ENCODE results near the gene DNM3.
A peak's percentile ranks its signal among the peaks of the same experiment; 100 is the strongest.
"Not testable (repeated sequence)": the region's sequence is repeated elsewhere in the genome, so short reads cannot be mapped to it uniquely, and the experiment has no call there.

The DNM3 gene

DNA sequence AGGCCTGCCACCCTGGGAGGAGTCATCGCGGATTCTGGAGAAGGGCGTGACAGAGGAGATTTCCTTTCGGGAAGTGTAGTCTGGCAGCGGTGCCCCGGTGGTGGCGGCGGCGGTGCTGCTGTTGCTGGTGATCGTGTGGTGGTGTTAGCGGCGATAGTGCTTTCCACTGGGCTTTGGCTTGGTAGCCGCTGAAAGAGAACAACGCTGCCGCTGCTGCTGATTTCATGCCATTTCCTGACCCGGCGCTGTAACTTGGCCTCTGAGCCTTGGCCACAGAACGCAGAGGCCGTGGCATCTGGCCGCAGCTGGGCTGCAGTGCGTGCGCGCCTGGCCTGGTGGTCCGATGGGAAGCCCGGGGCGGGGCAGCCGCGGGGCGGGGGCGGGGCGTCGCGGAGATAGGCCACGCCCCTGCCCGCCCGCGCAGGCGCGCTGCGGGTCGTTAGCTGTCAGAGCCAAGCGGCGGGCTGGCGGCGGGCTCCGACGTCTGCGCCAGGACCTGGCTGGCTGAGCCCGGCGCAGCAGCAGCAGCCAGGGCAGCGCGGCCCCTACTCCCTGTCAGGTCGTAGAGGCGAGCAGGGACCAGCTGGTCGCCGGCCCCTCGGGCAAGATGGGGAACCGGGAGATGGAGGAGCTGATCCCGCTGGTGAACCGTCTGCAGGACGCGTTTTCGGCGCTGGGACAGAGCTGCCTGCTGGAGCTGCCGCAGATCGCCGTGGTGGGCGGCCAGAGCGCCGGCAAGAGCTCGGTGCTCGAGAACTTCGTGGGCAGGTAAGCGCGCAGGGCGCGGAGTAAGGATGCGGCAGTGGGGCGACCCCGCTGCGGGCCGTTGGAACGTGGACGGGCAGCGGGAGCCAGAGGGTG lies at the start of gene DNM3:
DNM3 (plus strand) TSS at position 449 of the 861 bp plus-strand sequence; CDS start at position 608, 159 bp downstream.
- no peak for DNase-seq (ENCODE audit: low read depth, low spot score)
- H3K4me3 ChIP-seq: peak within 1 kb of the TSS; percentile 92

DNA sequence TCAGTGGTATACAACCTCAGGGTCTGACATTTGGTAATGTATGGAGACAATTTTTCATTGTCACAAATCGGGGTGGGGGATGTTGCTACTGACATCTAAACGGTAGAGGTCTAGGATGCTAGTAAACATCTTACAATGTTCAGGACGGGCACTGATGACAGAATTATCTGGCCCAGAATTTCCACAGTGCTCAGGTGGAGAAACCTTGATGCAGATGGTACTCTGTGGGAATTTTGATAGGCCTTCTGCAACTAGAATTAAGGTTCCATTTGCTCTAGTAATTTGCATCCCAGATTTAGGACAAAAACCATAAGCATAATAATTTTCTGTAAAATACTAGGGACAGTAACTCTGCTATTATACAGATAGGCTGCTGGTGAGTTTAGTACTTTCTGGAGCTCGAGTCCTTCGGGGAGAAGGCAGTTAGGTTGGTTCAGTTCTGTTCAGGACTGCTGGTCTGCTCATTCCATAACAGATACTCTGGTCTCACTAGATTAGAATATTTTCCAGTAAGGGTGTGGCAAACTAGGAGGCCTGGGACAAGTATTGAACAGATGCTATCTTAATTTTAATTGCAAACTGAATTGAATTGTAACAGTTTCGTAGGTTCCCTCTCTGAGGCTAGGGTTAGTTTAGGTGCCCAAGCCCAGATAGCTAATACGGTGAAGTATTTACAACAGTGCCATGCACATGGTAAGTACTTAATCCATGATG lies 48.5 kb upstream of the DNM3 start:
- Histone ChIP-seq H3K9ac (ENCODE audit: insufficient read length) (no peak overlapping the region), H3K9me3 (ENCODE audit: low read depth, low read length) (no peaks in the 10 kb centered on the region), H3K27ac (no peak overlapping the region), H3K4me3 (no peak overlapping the region), H3K36me3 (ENCODE audit: insufficient read depth, low read length) (peaks cover 88% of the 10 kb centered on the region)
- DNase-seq (ENCODE audit: low read depth, low spot score): no peak
- TF ChIP-seq FOXP2 (optimal IDR thresholded peaks at IDR 0.05; ENCODE audit: control extremely low read depth, extremely low read length, insufficient read depth): no peak
- no peak for TF ChIP-seq EZH2 (IDR thresholded peaks at IDR 0.05)
- TF ChIP-seq POLR2AphosphoS5 (IDR thresholded peaks at IDR 0.05; ENCODE audit: borderline replicate concordance, low read depth, low read length): no peak

More for the DNA sequence above, at the start of gene DNM3:
- Histone ChIP-seq H3K9me3 (ENCODE audit: low read depth, low read length) (no peaks in the 10 kb centered on the region), H3K36me3 (ENCODE audit: insufficient read depth, low read length) (no peaks in the 10 kb centered on the region), H3K9ac (ENCODE audit: insufficient read length) (peak within 1 kb of the TSS; percentile 62), H3K27ac (no peak within 1 kb of the TSS)
- TF ChIP-seq EZH2 (IDR thresholded peaks at IDR 0.05): no peak
- TF ChIP-seq POLR2AphosphoS5 (IDR thresholded peaks at IDR 0.05; ENCODE audit: borderline replicate concordance, low read depth, low read length): peak; percentile 77
- no peak for TF ChIP-seq FOXP2 (optimal IDR thresholded peaks at IDR 0.05; ENCODE audit: control extremely low read depth, extremely low read length, insufficient read depth)

DNA sequence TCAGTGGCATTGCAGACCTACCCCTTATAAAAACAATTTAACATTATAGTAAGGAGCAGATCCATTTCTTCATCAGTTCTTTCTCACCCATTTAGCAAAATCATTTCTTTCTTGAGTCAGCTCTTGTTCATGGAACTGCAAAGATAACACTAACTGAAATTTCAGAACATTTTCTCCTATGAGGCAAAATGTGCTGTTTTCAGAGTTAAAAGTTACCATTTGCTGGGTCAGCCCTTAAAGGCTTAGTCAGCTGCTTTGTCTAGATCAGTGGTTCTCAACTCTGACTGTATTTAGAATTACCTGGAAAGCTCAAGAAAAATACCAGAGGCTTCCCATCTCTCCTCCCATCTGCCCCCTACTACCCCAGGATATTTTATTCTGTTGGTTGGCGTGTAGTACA lies 47.7 kb upstream of the DNM3 start:
- H3K9ac ChIP-seq (ENCODE audit: insufficient read length): no peak overlapping the region
- H3K4me3 ChIP-seq: no peak overlapping the region
- DNase-seq (ENCODE audit: low read depth, low spot score): no peak
- H3K27ac ChIP-seq: no peak overlapping the region
- peaks cover 80% of the 10 kb centered on the region for H3K36me3 ChIP-seq (ENCODE audit: insufficient read depth, low read length)
- TF ChIP-seq EZH2 (IDR thresholded peaks at IDR 0.05) (no peak), POLR2AphosphoS5 (IDR thresholded peaks at IDR 0.05; ENCODE audit: borderline replicate concordance, low read depth, low read length) (no peak), FOXP2 (optimal IDR thresholded peaks at IDR 0.05; ENCODE audit: control extremely low read depth, extremely low read length, insufficient read depth) (no peak)
- H3K9me3 ChIP-seq (ENCODE audit: low read depth, low read length): no peaks in the 10 kb centered on the region

DNA sequence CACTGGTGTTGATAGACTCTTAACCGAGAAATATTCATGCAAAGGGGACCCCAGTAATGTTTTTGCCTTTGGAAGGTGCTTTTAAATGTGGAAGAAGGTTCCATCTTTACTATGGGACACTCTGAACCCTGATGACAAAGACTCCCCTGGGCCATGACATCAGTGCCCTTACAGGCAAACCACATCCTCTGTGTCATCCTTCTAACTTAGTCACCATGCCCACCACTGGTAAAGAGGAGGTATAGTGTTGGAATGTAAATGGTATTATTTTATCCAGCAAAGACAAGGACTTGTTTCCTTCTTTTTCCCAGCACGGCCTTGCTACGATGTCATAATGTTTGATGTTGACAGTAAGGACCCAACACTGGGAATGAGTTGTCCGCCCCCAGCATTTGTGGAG lies 47.2 kb upstream of the DNM3 start:
- Histone ChIP-seq H3K36me3 (ENCODE audit: insufficient read depth, low read length) (peaks cover 75% of the 10 kb centered on the region), H3K27ac (no peak overlapping the region), H3K9ac (ENCODE audit: insufficient read length) (no peak overlapping the region), H3K9me3 (ENCODE audit: low read depth, low read length) (no peaks in the 10 kb centered on the region), H3K4me3 (no peak overlapping the region)
- DNase-seq (ENCODE audit: low read depth, low spot score): no peak
- TF ChIP-seq FOXP2 (optimal IDR thresholded peaks at IDR 0.05; ENCODE audit: control extremely low read depth, extremely low read length, insufficient read depth): no peak
- no peak for TF ChIP-seq EZH2 (IDR thresholded peaks at IDR 0.05)
- no peak for TF ChIP-seq POLR2AphosphoS5 (IDR thresholded peaks at IDR 0.05; ENCODE audit: borderline replicate concordance, low read depth, low read length)

DNA sequence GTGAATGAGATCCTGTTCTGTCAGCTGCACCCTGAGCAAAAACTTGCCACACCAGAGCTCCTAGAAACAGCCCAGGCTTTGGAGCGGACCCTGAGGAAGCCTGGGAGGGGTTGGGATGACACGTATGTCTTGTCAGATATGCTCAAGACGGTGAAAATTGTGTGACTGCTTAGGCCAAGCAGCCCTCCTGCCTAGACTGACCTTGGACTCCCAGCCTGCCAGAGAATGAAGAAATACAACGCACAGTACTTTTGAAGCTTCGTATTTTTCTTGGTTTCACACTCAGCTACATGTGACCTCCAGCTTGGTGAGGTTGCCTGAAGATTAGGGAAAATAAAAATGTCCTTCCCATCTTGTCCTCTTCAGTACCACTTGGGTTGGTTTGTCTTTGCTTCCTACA lies 44.7 kb upstream of the DNM3 start:
- no peak overlapping the region for H3K9ac ChIP-seq (ENCODE audit: insufficient read length)
- TF ChIP-seq POLR2AphosphoS5 (IDR thresholded peaks at IDR 0.05; ENCODE audit: borderline replicate concordance, low read depth, low read length): no peak
- TF ChIP-seq EZH2 (IDR thresholded peaks at IDR 0.05): no peak
- no peak for TF ChIP-seq FOXP2 (optimal IDR thresholded peaks at IDR 0.05; ENCODE audit: control extremely low read depth, extremely low read length, insufficient read depth)
- no peak overlapping the region for H3K4me3 ChIP-seq
- no peaks in the 10 kb centered on the region for H3K9me3 ChIP-seq (ENCODE audit: low read depth, low read length)
- H3K36me3 ChIP-seq (ENCODE audit: insufficient read depth, low read length): peaks cover 52% of the 10 kb centered on the region
- DNase-seq (ENCODE audit: low read depth, low spot score): no peak
- no peak overlapping the region for H3K27ac ChIP-seq

DNA sequence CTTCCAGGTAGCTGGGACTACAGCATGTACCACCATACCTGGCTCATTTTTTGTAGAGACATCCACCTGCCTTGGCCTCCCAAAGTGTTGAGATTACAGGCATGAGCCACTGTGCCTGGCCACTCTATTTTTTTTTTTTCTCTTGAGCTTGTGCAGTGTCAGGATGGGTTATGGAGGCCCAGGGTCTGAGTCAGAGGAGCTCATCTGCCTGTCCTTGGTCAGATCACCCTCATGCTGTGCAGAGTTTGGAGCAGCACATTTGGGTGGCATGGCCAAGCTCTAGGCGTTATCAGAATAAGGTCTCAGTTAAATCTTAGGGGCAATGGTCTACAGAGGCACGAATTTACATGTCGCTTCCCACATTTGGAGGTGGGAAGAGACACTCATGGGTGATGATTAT lies 43.0 kb upstream of the DNM3 start:
- Histone ChIP-seq H3K9me3 (ENCODE audit: low read depth, low read length) (no peaks in the 10 kb centered on the region), H3K36me3 (ENCODE audit: insufficient read depth, low read length) (peaks cover 35% of the 10 kb centered on the region), H3K27ac (no peak overlapping the region), H3K9ac (ENCODE audit: insufficient read length) (no peak overlapping the region), H3K4me3 (no peak overlapping the region)
- DNase-seq (ENCODE audit: low read depth, low spot score): no peak
- TF ChIP-seq POLR2AphosphoS5 (IDR thresholded peaks at IDR 0.05; ENCODE audit: borderline replicate concordance, low read depth, low read length): no peak
- no peak for TF ChIP-seq FOXP2 (optimal IDR thresholded peaks at IDR 0.05; ENCODE audit: control extremely low read depth, extremely low read length, insufficient read depth)
- TF ChIP-seq EZH2 (IDR thresholded peaks at IDR 0.05): no peak

DNA sequence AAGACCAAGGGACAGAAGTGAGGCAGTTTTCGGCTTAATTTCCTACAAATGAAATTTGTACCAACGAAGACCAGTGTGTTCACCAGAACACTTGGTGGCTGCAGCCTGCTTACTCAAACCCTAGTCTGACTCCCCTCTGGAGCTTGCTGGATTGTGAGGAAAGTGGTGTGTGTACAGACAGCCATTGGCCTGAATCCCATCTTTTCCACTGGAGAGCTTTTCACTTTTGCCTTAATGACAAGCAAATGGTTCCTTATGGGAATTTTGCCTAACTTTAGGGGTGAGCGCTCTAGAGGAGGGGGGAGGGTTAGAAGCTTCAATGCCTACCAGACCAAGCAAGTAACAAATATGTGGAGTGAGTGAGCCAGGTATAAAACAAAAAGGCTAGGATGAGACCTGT lies 42.5 kb upstream of the DNM3 start:
- DNase-seq (ENCODE audit: low read depth, low spot score): no peak
- Histone ChIP-seq H3K9me3 (ENCODE audit: low read depth, low read length) (no peaks in the 10 kb centered on the region), H3K27ac (no peak overlapping the region), H3K4me3 (no peak overlapping the region), H3K36me3 (ENCODE audit: insufficient read depth, low read length) (peaks cover 31% of the 10 kb centered on the region), H3K9ac (ENCODE audit: insufficient read length) (no peak overlapping the region)
- TF ChIP-seq FOXP2 (optimal IDR thresholded peaks at IDR 0.05; ENCODE audit: control extremely low read depth, extremely low read length, insufficient read depth) (no peak), EZH2 (IDR thresholded peaks at IDR 0.05) (no peak), POLR2AphosphoS5 (IDR thresholded peaks at IDR 0.05; ENCODE audit: borderline replicate concordance, low read depth, low read length) (no peak)

DNA sequence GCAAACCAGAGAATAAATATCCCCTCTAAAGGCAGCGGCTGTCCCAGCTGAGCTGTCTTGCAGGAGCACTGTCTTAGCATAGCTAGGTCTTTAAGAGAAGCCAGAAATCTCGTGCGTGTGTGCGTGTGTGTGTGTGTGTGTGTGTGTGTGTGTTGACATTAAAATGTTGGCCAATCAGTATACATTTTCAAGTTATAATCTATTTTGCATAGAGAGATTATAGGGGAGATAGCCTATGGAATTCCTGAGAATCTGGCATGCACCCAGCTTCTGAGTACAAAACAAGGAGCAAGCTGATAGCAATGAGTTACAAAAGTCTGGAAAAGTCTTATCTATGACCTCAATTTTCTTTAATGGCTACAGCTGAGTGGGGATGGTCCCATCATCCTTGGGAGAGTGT lies 42.1 kb upstream of the DNM3 start:
- Histone ChIP-seq H3K4me3 (no peak overlapping the region), H3K9ac (ENCODE audit: insufficient read length) (no peak overlapping the region), H3K9me3 (ENCODE audit: low read depth, low read length) (no peaks in the 10 kb centered on the region), H3K27ac (no peak overlapping the region), H3K36me3 (ENCODE audit: insufficient read depth, low read length) (peaks cover 27% of the 10 kb centered on the region)
- TF ChIP-seq POLR2AphosphoS5 (IDR thresholded peaks at IDR 0.05; ENCODE audit: borderline replicate concordance, low read depth, low read length): no peak
- TF ChIP-seq FOXP2 (optimal IDR thresholded peaks at IDR 0.05; ENCODE audit: control extremely low read depth, extremely low read length, insufficient read depth): no peak
- TF ChIP-seq EZH2 (IDR thresholded peaks at IDR 0.05): no peak
- DNase-seq (ENCODE audit: low read depth, low spot score): peak; percentile 12

DNA sequence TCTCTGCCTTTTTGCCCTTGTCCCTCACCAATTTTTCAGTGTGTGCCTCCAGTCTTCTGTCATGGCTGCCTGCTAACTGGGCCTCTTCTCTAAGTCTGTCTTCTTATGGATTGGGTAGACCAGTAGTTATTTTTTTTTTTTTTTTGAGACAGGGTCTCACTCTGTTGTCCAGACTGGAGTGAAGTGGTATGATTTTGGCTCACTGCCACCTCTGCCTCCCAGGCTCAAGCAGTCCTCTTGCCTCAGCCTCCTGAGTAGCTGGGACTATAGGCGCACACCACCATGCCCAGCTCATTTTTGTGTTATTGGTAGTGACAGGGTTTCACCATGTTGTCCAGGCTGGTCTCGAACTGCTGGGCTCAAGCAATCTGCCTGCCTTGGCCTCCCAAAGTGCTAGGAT lies 41.6 kb upstream of the DNM3 start:
- H3K9ac ChIP-seq (ENCODE audit: insufficient read length); DNase-seq (ENCODE audit: low read depth, low spot score); H3K27ac ChIP-seq; H3K9me3 ChIP-seq (ENCODE audit: low read depth, low read length); H3K4me3 ChIP-seq: not testable (repeated sequence)
- peaks cover 22% of the 10 kb centered on the region for H3K36me3 ChIP-seq (ENCODE audit: insufficient read depth, low read length)

All from SK-N-MC (cell line).